ENCODE measurements around the gene TESK1.

Gene TESK1, protein sequence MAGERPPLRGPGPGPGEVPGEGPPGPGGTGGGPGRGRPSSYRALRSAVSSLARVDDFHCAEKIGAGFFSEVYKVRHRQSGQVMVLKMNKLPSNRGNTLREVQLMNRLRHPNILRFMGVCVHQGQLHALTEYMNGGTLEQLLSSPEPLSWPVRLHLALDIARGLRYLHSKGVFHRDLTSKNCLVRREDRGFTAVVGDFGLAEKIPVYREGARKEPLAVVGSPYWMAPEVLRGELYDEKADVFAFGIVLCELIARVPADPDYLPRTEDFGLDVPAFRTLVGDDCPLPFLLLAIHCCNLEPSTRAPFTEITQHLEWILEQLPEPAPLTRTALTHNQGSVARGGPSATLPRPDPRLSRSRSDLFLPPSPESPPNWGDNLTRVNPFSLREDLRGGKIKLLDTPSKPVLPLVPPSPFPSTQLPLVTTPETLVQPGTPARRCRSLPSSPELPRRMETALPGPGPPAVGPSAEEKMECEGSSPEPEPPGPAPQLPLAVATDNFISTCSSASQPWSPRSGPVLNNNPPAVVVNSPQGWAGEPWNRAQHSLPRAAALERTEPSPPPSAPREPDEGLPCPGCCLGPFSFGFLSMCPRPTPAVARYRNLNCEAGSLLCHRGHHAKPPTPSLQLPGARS

DNA sequence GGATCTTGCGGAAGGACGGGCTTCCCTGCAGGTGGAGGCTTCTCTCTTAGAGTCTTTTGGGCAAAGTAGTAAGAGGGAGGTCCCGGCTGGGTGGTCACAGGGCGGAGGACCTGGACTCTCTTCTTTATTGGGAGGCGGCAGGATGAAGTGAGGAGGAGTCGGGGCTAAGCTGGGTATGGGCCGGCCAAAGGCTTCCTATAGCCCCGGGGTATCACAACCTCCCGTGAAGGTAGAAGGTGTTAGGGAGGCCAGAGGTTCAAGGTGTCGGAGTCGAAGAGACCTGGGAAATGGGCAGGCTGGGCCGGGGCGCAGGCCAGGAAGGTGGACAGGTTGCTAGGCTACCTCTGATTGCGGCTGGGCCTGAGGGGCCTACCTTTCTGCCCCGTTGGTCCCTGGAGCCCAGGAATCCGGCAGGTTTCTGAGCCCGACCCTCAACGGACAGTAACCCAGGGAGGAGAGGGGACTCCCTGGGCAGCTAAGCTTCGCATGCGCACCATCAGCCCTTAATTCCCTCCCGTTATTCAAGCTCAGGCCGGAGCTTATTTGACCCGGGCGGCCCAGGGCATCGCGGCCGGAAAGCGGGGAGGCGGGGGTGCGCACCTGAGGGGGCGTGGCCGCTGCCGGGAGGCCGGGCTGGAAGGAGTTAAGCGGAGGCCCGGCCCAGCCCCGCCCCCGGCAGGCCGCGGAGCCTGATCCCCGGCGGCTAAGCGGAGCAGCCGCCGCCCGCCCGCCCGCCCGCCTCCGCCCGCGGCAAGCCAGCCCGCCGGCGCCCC is at the start of gene TESK1:
Gene TESK1 (plus strand): TSS at position 685 of the 773 bp plus-strand sequence. CDS start 358 bp downstream, outside the sequence.
- DNase-seq, result peak; percentile 55

GRCh38 chr9:35555881-35556280 is 49.2 kb upstream of the TESK1 start:
- no peak for DNase-seq

GRCh38 chr9:35556776-35557175 is 48.3 kb upstream of the TESK1 start:
- DNase-seq, result no peak

- DNase-seq, result no peak
These were observed 47.7 kb upstream of the TESK1 start for GRCh38 chr9:35557320-35557719.

- DNase-seq, result no peak
These were observed 46.9 kb upstream of the TESK1 start for GRCh38 chr9:35558185-35558584.

DNA sequence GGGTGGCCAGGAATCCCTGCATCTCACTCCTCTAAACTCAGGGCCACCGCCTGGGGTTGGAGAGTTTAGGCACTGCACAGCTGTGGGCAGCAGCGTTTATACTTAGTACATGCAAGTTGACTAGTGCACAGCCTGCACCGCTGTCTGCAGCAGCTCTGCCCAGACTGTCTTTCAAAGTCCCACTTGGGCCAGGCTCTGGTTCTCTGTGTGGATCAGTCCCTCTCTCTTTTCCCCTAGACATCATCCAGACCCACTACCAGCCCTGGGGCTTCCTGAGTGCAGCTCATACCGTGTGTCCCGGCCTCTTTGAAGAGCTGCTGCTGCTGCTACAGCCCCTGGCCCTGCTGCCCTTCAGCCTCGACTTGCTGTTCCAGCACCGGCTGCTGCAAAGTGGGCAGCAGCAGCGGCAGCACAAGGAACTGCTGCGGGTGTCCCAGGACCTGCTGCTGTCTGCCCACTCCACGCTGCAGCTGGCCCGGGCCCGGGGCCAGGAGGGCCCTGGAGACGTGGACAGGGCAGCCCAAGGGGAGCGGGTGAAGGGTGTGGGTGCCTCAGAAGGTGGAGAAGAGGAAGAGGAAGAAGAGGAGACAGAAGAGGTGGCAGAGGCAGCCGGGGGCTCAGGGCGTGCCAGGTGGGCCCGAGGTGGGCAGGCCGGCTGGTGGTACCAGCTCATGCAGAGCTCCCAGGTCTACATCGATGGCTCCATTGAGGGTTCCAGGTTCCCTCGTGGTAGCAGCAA is 45.1 kb upstream of the TESK1 start:
- no peak for DNase-seq

DNA sequence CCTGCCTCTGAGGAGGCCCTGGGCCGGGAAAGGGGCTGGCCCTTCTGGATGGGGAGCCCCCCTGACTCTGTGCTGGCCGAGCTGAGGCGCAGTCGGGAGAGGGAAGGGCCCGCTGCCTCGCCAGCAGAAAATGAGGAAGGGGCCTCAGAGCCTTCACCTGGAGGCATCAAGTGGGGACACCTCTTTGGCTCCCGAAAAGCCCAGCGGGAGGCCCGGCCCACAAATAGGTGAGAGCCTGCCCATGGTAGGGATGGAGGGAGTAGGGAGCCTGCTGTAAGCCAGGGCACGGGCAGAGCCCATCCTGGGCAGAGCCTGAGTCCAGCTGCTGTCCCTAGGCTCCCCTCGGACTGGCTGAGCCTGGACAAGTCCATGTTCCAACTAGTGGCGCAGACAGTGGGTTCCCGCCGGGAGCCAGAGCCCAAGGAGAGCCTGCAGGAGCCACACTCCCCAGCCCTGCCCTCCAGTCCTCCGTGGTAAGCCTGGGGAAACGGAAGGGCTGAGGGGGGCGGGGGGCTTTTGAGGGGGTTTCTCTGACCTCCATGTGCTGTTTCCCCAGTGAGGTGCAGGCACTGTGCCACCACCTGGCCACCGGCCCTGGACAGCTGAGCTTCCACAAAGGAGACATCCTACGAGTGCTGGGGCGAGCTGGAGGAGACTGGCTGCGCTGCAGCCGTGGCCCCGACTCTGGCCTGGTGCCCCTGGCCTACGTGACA is 44.3 kb upstream of the TESK1 start:
- DNase-seq, result no peak

DNA sequence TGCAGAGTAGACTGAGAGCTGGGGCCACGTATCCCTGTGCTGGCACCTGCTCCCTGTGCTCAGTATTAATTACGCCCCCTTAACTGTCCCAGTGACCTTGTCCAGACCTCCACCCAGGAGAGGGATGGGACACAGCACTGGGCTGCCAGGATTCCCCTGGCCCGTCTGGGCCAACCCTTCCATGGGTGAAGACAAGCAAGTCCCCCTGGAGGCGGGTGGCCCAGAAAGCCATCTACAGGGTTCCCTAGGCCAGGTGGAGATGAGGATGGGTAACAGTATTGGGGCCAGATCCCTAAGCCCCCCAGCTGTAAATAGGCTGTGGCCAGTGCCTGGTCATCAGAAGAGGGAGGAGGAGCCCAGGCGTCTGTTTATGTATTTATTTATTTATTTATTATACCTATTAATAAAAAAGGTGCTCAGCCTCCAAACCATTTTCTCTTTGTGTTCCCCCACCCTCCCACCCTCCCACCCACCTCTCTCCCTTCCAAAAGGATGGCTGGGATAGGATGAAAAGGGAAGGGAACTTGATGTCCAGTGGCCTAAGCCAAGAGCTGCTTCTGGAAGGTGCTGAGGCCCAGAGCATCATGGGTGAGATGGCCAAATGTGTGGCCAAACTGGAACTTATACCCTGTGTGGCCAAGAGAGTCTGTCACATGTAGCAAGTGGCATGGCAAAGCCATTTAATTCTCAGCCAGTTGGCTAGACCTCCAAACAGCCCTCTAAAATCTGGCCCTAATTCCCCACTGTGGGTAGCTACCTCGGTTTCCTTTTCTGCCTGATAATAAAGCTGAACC is 43.4 kb upstream of the TESK1 start:
- DNase-seq, result no peak

GRCh38 chr9:35562895-35563780 is 41.9 kb upstream of the TESK1 start:
- no peak for DNase-seq

- no peak for DNase-seq
These were observed 41.3 kb upstream of the TESK1 start for GRCh38 chr9:35563791-35564197.

DNA sequence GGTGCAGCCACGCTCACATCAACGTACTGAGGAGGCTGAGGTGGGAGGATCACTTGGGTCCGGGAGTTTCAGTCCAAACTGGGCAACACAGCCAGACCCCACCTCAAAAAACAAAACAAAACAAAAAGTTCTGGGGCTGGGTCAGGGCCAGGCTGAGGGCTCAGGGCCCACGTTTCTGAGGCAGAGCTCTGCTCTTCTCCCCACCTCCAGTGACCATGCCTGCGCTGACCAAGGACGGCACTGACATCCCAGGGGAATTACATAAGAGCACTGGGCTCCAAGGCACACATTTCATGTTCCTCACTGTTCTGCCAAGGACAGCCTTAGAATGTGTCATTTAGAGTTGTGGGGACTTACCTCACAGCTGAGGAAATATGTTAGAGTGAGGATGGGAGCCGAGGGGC is 40.4 kb upstream of the TESK1 start:
- DNase-seq, result no peak

DNA sequence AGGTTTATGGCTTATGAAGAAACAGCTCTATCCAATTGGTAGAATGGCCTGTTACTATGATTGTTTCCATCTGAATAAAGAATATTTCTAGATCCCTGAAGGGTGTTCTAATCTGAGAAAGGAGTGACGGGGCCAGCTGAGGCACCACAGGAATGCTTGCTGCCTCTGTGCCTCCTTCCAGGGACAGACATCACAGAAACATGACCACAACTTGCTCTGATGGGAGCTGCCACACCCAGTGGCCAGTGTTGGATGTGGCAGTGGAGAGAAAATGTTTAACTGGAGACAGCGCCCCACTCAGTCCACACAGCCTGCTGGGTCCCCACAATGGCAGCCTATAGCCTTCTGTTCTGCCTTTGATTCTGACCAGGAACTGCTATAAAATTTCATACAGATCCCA is 38.6 kb upstream of the TESK1 start:
- DNase-seq, result no peak

DNA sequence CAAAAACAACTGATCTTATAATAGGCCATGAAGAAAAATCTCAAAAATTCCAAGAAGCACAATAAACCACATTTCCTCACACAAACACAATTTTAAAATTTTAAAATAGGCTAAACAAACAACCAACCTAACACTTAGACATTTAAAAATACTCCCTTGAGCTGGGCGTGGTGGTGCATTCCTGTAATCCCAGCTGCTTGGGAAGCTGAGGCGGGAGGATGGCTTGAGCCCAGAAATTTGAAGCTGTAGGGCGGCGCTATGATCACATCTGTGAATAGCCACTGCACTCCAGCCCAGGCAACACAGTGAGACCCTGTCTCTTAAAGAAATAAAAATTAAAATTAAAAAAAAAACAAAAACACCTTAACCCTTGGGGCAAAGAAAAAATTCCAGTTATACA is 36.9 kb upstream of the TESK1 start:
- no peak for DNase-seq

DNA sequence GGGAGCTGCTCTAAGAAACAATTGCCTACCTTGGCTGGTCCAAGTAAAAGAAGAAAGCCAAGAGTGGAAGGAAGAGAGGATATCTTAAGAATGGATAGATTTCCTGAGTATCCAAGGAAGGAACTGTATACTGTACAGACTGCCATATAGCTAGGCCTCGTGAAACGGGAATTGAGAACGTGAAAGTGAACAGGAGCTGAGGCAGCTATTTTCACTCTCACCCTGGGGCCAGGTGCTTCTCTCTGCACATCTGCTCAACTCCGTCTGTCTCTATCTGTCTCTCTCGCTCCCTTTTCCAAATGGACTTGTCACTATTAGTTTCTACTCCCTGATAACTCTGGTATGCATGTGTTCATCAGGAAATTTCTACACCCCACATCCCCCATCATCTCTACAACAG is 35.9 kb upstream of the TESK1 start:
- DNase-seq, result no peak

- DNase-seq, result no peak
These were observed 34.2 kb upstream of the TESK1 start for GRCh38 chr9:35570709-35571504.

- DNase-seq, result no peak
These were observed 30.4 kb upstream of the TESK1 start for GRCh38 chr9:35574578-35575122.

GRCh38 chr9:35575478-35575877 is 29.6 kb upstream of the TESK1 start:
- no peak for DNase-seq

GRCh38 chr9:35577486-35577885 is 27.6 kb upstream of the TESK1 start:
- no peak for DNase-seq

- DNase-seq, result no peak
These were observed 25.9 kb upstream of the TESK1 start for GRCh38 chr9:35579130-35579529.
